Liver (tissue), 9 donors: ENCODE results near the gene PLCB2. TPM values are rescaled to one million over a fixed set of nuclear protein-coding genes. Genes with fewer than 3 reads are reported as not detected.

Experiments
- DNase-seq: peaks from one replicate; pipeline ENCODE4 v3.0.0-alpha.2; 2017; ENCODE audit warnings: low spot score
- H3K27ac ChIP-seq, 2 donors: one replicate each; pipeline ENCODE4 v1.7.0; 2013; ENCODE audit warnings: inconsistent platforms in 2 of 2, low read length in 2 of 2, control low read depth in 1 of 2, low read depth in 1 of 2, mild to moderate bottlenecking in 1 of 2
- H3K27me3 ChIP-seq, 4 donors: one replicate each; pipeline versions ENCODE4 v1.6.1 to v1.7.0; 2013; ENCODE audit warnings: low read length in 3 of 4, inconsistent platforms in 1 of 4, mild to moderate bottlenecking in 1 of 4, moderate library complexity in 1 of 4; ENCODE audit not compliant: control insufficient read depth in 4 of 4, insufficient read depth in 4 of 4
- H3K36me3 ChIP-seq, 4 donors: one replicate each; pipeline versions ENCODE4 v1.6.1 to v1.7.0; 2013; ENCODE audit warnings: low read length in 3 of 4, mild to moderate bottlenecking in 3 of 4, low read depth in 1 of 4, moderate library complexity in 1 of 4; ENCODE audit not compliant: control insufficient read depth in 4 of 4, insufficient read depth in 3 of 4
- H3K4me1 ChIP-seq, 4 donors: one replicate each; pipeline versions ENCODE4 v1.6.1 to v1.7.0; 2013; ENCODE audit warnings: low read length in 3 of 4, mild to moderate bottlenecking in 3 of 4, moderate library complexity in 1 of 4; ENCODE audit not compliant: control insufficient read depth in 4 of 4, insufficient read depth in 4 of 4
- H3K4me3 ChIP-seq, 3 donors: one replicate each; pipeline versions ENCODE4 v1.6.1 to v1.7.0; 2013; ENCODE audit warnings: low read length in 3 of 3, control low read depth in 1 of 3, low read depth in 1 of 3, mild to moderate bottlenecking in 1 of 3
- H3K9ac ChIP-seq, 2 donors: one replicate each; pipeline ENCODE4 v1.7.0; 2013; ENCODE audit warnings: low read length in 2 of 2, mild to moderate bottlenecking in 2 of 2, moderate library complexity in 2 of 2, control low read depth in 1 of 2, low read depth in 1 of 2
- H3K9me3 ChIP-seq, 4 donors: one replicate each; pipeline versions ENCODE4 v1.6.1 to v1.7.0; 2013; ENCODE audit warnings: low read length in 3 of 4; ENCODE audit not compliant: control insufficient read depth in 4 of 4
- CTCF ChIP-seq: fragments of 150-350 bp; IDR thresholded peaks from 2 replicates; pipeline ENCODE4 v1.5.1; 2017; ENCODE audit warnings: improper control_type of control experiment, low read depth, low read length; ENCODE audit not compliant: missing input control
- EGR1 ChIP-seq, 2 donors: IDR thresholded peaks; 2 replicates each; pipeline ENCODE4 v1.6.1; 2016 to 2018; ENCODE audit warnings: antibody characterized with exemption in 2 of 2, low read depth in 2 of 2
- FOXA1 ChIP-seq: IDR thresholded peaks from 2 replicates; pipeline ENCODE4 v1.6.1; 2016; ENCODE audit warnings: antibody characterized with exemption
- FOXA2 ChIP-seq: IDR thresholded peaks from 2 replicates; pipeline ENCODE4 v1.6.1; 2016; ENCODE audit warnings: antibody characterized with exemption
- GABPA ChIP-seq, 2 donors: IDR thresholded peaks in 1 of 2; conservative IDR thresholded peaks in 1 of 2; 2 replicates each; pipeline ENCODE4 v1.6.1; 2016; ENCODE audit warnings: antibody characterized with exemption in 2 of 2, mild to moderate bottlenecking in 1 of 2, moderate library complexity in 1 of 2
- HNF4A ChIP-seq, 2 donors: conservative IDR thresholded peaks; 2 replicates each; pipeline ENCODE4 v1.6.1; 2016; ENCODE audit warnings: antibody characterized with exemption in 2 of 2, mild to moderate bottlenecking in 2 of 2
- JUND ChIP-seq, 2 donors: IDR thresholded peaks; 2 replicates each; pipeline ENCODE4 v1.6.1; 2016; ENCODE audit warnings: antibody characterized with exemption in 2 of 2
- NR2F2 ChIP-seq: IDR thresholded peaks from 2 replicates; pipeline ENCODE4 v1.6.1; 2016; ENCODE audit warnings: antibody characterized with exemption
- RAD21 ChIP-seq, 2 donors: IDR thresholded peaks; 2 replicates each; pipeline ENCODE4 v1.6.1; 2016; ENCODE audit warnings: antibody characterized with exemption in 2 of 2, mild to moderate bottlenecking in 2 of 2
- REST ChIP-seq: IDR thresholded peaks from 2 replicates; pipeline ENCODE4 v1.6.1; 2016; ENCODE audit warnings: antibody characterized with exemption, mild to moderate bottlenecking
- RXRA ChIP-seq, 2 donors: IDR thresholded peaks; 2 replicates each; pipeline ENCODE4 v1.6.1; 2017 to 2018; ENCODE audit warnings: antibody characterized with exemption in 2 of 2, mild to moderate bottlenecking in 1 of 2
- SP1 ChIP-seq: IDR thresholded peaks from 2 replicates; pipeline ENCODE4 v1.6.1; 2018; ENCODE audit warnings: antibody characterized with exemption, mild to moderate bottlenecking
- TAF1 ChIP-seq: conservative IDR thresholded peaks from 2 replicates; pipeline ENCODE4 v1.6.1; 2016; ENCODE audit warnings: antibody characterized with exemption, mild to moderate bottlenecking
- YY1 ChIP-seq: IDR thresholded peaks from 2 replicates; pipeline ENCODE4 v1.6.1; 2016; ENCODE audit warnings: antibody characterized with exemption, mild to moderate bottlenecking
- ZBTB33 ChIP-seq: IDR thresholded peaks from 2 replicates; pipeline ENCODE4 v1.6.1; 2016; ENCODE audit warnings: antibody characterized with exemption
- WGBS: extraction: QIAGEN DNeasy Blood & Tissue Kit; methylation state at CpG from one replicate; pipeline ENCODE4 v1.1.7; 2013; 5-methylcytosine and 5-hydroxymethylcytosine counted together
- polyA plus RNA-seq, 2 donors: library from polyadenylated mRNA; stranded (reverse) in 1 of 2; unstranded in 1 of 2; fragments of 200-250 nt in 1 of 2; fragments of >200 nt in 1 of 2; fragmentation: Nextera tagmentation in 1 of 2; extraction: Ambion mirVana in 1 of 2; gene quantifications; one replicate each; pipeline versions ENCODE4 v1.2.1 to v1.2.3, GENCODE V29; 2013 to 2015
- total RNA-seq, 2 donors: library from RNA; depleted of rRNA; stranded (reverse); fragments of >200 nt; gene quantifications; one replicate each; pipeline ENCODE4 v1.2.3, GENCODE V29; 2014
- donor health status: healthy.
- donor health status: healthy.
- donor health status: healthy.
- donor health status: healthy.
- donor health status: healthy.

PLCB2 gene
- total and polyA plus RNA-seq, 4 donors, result 2.1 to 13.3 (median 7.6) TPM

GRCh38 chr15:40323239-40323952, 15.7 kb upstream of the PLCB2 start, which contains the start of gene INAFM2 (continued):
- peak in 1 of 2 donors; percentile 40 for TF ChIP-seq GABPA (IDR thresholded peaks at IDR 0.05 in 1 of 2, conservative IDR thresholded peaks at IDR 0.05 in 1 of 2)

- DNase-seq, result no peak
- H3K27ac ChIP-seq, result peak overlapping the region in 1 of 2 donors; percentile 56
- TF ChIP-seq REST, result no peak
- no peak for TF ChIP-seq FOXA1
- TF ChIP-seq CTCF, result no peak
- no peak for TF ChIP-seq YY1
- TF ChIP-seq RAD21 (IDR thresholded peaks at IDR 0.05), result no peak
- no peak for TF ChIP-seq RXRA (IDR thresholded peaks at IDR 0.05)
- TF ChIP-seq ZBTB33, result no peak
- TF ChIP-seq TAF1, result no peak
- no peak for TF ChIP-seq GABPA (IDR thresholded peaks at IDR 0.05 in 1 of 2, conservative IDR thresholded peaks at IDR 0.05 in 1 of 2)
- TF ChIP-seq NR2F2, result no peak
- no peak for TF ChIP-seq EGR1 (IDR thresholded peaks at IDR 0.05; ENCODE audit: low read depth in 2 of 2)
- TF ChIP-seq HNF4A (conservative IDR thresholded peaks at IDR 0.05), result no peak
- TF ChIP-seq FOXA2, result no peak
- no peak for TF ChIP-seq JUND (IDR thresholded peaks at IDR 0.05)
- no peak for TF ChIP-seq SP1
- H3K4me3 ChIP-seq, result peak overlapping the region in 2 of 3 donors; percentile 37 to 86
- H3K9ac ChIP-seq, result no peak overlapping the region
- H3K9me3 ChIP-seq, result no peaks in the 10 kb centered on the region
- H3K27me3 ChIP-seq, result no peaks in the 10 kb centered on the region
- peaks cover 0 to 1% (median 0%) of the 10 kb centered on the region in 4 donors for H3K36me3 ChIP-seq
- WGBS, result 54% methylated on average over 26 of the region's 26 CpGs
- peaks cover 0 to 11% (median 6%) of the 10 kb centered on the region in 4 donors for H3K4me1 ChIP-seq
Measured at GRCh38 chr15:40322531-40323238, 14.9 kb upstream of the PLCB2 start.
